ENCODE measurements around the gene SSX5. TPM values are rescaled to one million over a fixed set of nuclear protein-coding genes. Genes with fewer than 3 reads are reported as not detected.
"Not testable (repeated sequence)": the region's sequence is repeated elsewhere in the genome, so short reads cannot be mapped to it uniquely, and the experiment has no call there.

The SSX5 gene
- total and polyA plus RNA-seq, 2 of the 4 experiments (the other 2 are of a cell fraction), result not detected

DNA sequence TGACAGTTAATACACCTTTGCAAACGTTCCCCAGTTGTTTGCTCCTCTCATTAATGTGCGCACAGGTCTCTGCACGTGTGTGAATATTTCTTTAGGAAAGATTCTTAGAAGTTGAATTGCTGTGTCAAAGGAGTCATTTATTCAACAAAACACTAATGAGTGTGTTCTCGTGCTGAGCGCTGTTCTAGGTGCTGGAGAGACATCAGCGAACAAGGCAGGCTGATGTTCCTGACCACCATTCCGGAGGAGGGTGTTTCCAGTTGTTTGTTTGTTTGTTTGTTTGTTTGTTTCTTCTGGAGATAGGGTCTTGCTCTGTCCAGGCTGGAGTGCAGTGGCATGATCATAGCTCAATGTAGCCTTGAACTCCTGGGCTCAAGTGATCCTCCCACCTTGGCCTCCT lies 30.3 kb downstream of the SSX5 start:
- H4K5ac ChIP-seq (ENCODE audit: low read depth, low read length); H3K4me2 ChIP-seq (ENCODE audit: low read depth, low read length); H4K20me1 ChIP-seq (ENCODE audit: insufficient read depth, low read length); H2BK15ac ChIP-seq (ENCODE audit: low read depth, low read length); H4K8ac ChIP-seq (ENCODE audit: low read depth in 2 of 2, low read length in 2 of 2); H3K18ac ChIP-seq (ENCODE audit: low read depth, low read length); H2BK120ac ChIP-seq (ENCODE audit: low read depth, low read length); H3K9me3 ChIP-seq (ENCODE audit: control insufficient read depth, insufficient read depth, low read length); H4K91ac ChIP-seq (ENCODE audit: insufficient read depth, low read depth, low read length); H3K9ac ChIP-seq (ENCODE audit: low read depth, low read length); H3K79me1 ChIP-seq (ENCODE audit: low read depth in 1 of 2, low read length in 2 of 2); H2AK5ac ChIP-seq (ENCODE audit: low read depth, low read length); H3K27ac ChIP-seq (ENCODE audit: insufficient read depth, low read length); POLR2A ChIA-PET (ENCODE audit: unreplicated experiment); H2AK9ac ChIP-seq (replicated peaks; ENCODE audit: low read depth, low read length, poor library complexity); BruUV-seq (replicated peaks); DNase-seq; H3K36me3 ChIP-seq (ENCODE audit: control insufficient read depth, insufficient read depth, low read length); in situ Hi-C loops (cut with MboI; ENCODE audit: low sequenced_read_pairs); H3K9me1 ChIP-seq (ENCODE audit: insufficient read depth, low read length); H3K4ac ChIP-seq (ENCODE audit: low read depth, low read length); dilution Hi-C loops (cut with HindIII; ENCODE audit: low sequenced_read_pairs, unreplicated experiment); H2BK5ac ChIP-seq (ENCODE audit: low read depth, low read length, poor library complexity, severe bottlenecking); H3K27me3 ChIP-seq (ENCODE audit: control insufficient read depth, insufficient read depth, low read length); H3K56ac ChIP-seq (ENCODE audit: extremely low read depth, insufficient read depth, low read length); H3K4me3 ChIP-seq (ENCODE audit: insufficient read depth, low read depth, low read length); H2AFZ ChIP-seq (replicated peaks; ENCODE audit: low read length, poor library complexity); H3K4me1 ChIP-seq (ENCODE audit: control insufficient read depth, insufficient read depth, low read length); H2BK20ac ChIP-seq (ENCODE audit: low read depth, low read length); ATAC-seq (ENCODE audit: low read depth); H3K23ac ChIP-seq (ENCODE audit: low read depth, low read length); intact Hi-C loops (cut with micrococcal nuclease); CTCF ChIA-PET; H3K14ac ChIP-seq (replicated peaks; ENCODE audit: low read depth, low read length): not testable (repeated sequence)
- 63% methylated on average over 2 of the region's 7 CpGs; no CpG with 5 or more reads in 1 of the 2 experiments for WGBS, 2 experiments (ENCODE audit: extremely low coverage in 2 of 2, insufficient read length in 1 of 2)
